NCI-H2029 (cell line): ENCODE measurements around the gene MARS2.
"Not testable (repeated sequence)": the region's sequence is repeated elsewhere in the genome, so short reads cannot be mapped to it uniquely, and the experiment has no call there.

Source experiments
- DNase-seq: peaks from one replicate; lab custom pipeline; 2025; lab: John Stamatoyannopoulos, UW

The MARS2 gene

GRCh38 chr2:197705121-197705911 lies at the start of gene MARS2:
Gene MARS2 (plus strand): TSS chr2:197705369. CDS start chr2:197705406, 37 bp downstream.
- peak; percentile 87 for DNase-seq

GRCh38 chr2:197657562-197657961 lies 47.6 kb upstream of the MARS2 start:
- no peak for DNase-seq

DNA sequence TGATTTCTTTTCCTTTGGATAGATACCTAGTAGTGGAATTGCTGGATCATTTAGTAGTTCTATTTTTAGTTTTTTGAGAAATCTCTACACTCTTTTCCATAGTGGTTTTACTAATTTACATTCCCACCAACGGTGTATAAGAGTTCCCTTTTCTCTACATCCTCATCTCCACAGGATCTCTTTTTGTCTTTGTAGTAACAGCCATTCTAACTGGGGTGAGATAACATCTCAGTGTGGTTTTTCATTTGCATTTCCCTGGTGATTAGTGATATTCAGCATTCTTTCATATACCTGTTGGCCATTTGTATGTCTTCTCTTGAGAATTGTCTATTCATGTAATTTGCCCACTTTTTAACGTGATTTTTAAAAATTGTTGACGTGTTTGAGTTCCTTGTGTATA lies 43.5 kb upstream of the MARS2 start:
- DNase-seq, result no peak

- no peak for DNase-seq
These were observed 38.9 kb upstream of the MARS2 start for GRCh38 chr2:197666277-197666676.

GRCh38 chr2:197668296-197668695 lies 36.9 kb upstream of the MARS2 start:
- DNase-seq, result no peak

GRCh38 chr2:197669077-197669476 lies 36.1 kb upstream of the MARS2 start:
- DNase-seq, result no peak

DNA sequence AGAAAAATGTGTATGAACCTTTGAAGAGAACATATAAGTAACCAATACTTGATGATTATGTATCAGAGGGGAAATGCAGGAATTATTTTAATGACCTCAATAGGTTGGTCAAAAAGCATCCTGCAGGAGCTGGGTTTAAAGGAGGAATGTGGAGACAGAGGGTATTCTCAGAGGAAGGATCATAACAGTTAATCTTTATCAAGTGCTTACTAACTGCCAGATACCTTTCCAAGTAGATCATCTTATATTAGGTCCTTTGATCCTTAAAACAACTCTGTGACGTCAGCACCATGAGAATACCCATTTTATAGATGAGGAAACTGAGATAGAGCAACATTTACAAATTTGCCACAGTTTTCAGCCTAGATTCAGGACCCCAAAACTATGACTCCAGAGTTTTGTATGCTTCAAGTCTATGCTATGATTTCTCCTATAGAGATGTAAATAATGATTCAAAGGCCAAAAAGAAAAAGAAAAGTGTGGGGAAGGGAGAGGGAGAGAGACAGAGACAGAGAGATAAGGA lies 32.7 kb upstream of the MARS2 start:
- no peak for DNase-seq

DNA sequence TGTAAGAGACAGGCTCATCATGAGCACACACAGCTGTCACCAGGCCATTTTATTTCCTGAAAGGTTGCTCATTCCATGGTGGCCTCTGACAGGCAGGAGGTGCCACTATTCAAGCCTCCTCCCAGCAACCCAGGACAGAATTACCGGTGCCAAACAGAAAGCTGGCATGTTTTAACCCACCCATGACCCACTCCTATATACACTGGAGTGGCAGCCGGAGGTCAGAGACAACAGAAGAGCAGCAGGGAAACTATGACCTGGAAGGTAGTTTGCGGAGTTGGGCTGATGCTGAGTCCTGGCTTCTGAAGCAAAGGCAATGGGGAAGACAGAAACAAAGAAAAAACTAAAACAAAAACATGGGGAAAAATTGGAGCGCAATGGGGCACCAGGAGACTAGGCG lies 32.1 kb upstream of the MARS2 start:
- no peak for DNase-seq

DNA sequence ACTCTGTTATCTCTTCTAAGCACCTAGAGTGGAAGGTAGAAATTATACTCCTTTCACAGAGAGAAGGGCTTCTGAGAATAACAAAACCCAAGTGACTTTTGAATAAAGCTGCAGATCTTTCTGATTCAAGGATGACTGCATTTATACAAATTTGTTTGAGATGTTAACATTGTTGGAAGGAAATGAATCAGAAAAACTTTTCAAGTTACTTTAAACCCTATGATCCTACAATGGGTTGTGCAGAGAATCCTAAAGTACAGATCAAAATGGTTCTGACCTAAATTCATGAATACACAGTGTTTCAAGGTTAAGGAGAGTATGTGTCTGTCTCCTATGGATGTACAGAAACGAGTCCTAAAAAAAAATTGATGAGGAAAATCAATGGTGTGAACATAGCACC lies 31.6 kb upstream of the MARS2 start:
- no peak for DNase-seq

DNA sequence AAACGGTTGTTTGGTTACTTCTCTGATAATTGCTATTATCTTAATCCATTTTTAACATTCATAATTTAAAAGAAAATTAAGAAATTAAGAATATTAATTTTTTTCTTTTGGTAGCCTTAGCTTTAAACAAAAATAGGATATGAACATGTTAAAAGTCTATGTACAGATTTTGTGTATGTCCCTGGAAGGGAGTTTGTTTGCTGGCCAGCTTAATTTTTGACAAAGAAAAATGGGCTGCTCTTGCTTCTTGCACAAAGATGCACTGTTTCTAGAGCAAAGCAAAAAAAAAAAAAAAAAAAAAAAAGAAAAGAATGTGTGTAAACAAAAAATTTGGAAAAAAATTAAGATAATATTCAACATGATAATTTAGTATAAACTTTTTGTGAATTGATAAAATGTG lies 31.1 kb upstream of the MARS2 start:
- no peak for DNase-seq

- DNase-seq, result no peak
These were observed 30.6 kb upstream of the MARS2 start for GRCh38 chr2:197674591-197674990.

- DNase-seq, result no peak
These were observed 29.9 kb upstream of the MARS2 start, which contains the start of gene RFTN2 for GRCh38 chr2:197675246-197675645. Gene RFTN2 (minus strand): TSS chr2:197675587. CDS start chr2:197675458, 129 bp downstream.

DNA sequence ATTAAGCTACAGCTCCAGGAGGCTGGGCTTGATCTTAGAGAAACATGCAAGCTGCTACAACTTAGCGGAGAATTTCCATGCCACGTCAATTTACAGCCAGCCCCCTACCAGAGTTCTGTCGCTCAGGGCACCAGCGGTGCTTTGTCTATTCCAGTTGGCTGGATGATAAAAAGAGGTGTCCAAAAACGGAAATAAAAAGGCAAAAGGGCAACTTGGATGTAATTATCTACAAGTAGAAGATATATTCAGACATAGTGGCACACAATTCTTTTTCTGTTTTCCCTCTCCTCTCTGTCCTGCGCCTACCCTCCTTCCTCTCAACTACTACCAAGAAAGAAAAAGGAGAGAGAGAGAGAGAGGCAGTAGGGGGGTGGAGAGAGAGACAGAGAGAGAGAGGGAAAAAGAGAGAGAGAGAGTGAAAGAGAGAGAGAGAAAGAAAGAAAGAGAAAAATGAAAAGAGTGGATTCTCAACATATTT lies 29.4 kb upstream of the MARS2 start:
- DNase-seq, result no peak

DNA sequence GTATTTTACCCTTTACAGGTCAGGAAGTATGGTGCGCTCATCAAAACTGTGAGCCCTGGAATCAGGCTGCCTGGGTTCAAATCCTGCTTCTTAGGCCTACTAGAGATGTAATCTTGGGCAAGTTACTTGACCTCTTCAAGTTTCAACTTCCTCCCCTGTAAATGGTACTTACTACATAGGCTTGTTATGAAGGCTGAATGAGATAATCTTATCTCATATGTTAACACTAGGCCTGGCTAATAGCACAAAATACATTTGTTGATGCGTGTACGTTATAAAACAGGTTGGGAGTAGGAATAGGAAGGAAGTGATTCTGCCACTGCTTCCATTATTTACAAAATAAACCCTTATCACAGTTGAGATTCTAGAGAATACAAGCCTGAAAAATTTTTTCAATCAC lies 28.1 kb upstream of the MARS2 start:
- no peak for DNase-seq

GRCh38 chr2:197677483-197677882 lies 27.7 kb upstream of the MARS2 start:
- DNase-seq, result no peak

DNA sequence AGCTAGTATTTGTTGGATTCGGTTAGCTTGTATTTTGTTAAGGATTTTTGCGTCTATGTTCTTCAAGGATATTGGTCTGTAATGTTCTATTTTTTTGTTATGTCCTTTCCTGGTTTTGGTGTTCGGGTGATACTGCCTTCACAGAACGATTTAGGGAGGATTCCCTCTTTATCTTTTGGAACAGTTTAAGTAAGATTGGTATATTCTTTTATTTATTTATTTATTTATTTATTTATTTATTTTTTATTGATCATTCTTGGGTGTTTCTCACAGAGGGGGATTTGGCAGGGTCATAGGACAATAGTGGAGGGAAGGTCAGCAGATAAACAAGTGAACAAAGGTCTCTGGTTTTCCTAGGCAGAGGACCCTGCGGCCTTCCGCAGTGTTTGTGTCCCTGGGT lies 10.0 kb upstream of the MARS2 start:
- DNase-seq, result not testable (repeated sequence)

GRCh38 chr2:197695971-197696370 lies 9.2 kb upstream of the MARS2 start:
- not testable (repeated sequence) for DNase-seq

DNA sequence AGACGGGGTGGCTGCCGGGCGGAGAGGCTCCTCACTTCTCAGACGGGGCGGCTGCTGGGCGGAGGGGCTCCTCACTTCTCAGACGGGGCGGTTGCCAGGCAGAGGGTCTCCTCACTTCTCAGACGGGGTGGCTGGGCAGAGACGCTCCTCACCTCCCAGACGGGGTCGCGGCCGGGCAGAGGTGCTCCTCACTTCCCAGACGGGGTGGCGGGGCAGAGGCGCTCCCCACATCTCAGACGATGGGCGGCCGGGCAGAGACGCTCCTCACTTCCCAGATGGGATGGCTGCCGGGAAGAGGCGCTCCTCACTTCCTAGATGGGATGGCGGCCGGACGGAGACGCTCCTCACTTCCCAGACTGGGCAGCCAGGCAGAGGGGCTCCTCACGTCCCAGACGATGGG lies 8.6 kb upstream of the MARS2 start:
- DNase-seq, result not testable (repeated sequence)

- not testable (repeated sequence) for DNase-seq
These were observed 5.4 kb upstream of the MARS2 start for GRCh38 chr2:197699724-197700123.

- no peak for DNase-seq
These were observed 4.2 kb upstream of the MARS2 start for GRCh38 chr2:197700960-197701359.

- no peak for DNase-seq
These were observed 592 bp upstream of the MARS2 start for GRCh38 chr2:197704434-197705120.

DNA sequence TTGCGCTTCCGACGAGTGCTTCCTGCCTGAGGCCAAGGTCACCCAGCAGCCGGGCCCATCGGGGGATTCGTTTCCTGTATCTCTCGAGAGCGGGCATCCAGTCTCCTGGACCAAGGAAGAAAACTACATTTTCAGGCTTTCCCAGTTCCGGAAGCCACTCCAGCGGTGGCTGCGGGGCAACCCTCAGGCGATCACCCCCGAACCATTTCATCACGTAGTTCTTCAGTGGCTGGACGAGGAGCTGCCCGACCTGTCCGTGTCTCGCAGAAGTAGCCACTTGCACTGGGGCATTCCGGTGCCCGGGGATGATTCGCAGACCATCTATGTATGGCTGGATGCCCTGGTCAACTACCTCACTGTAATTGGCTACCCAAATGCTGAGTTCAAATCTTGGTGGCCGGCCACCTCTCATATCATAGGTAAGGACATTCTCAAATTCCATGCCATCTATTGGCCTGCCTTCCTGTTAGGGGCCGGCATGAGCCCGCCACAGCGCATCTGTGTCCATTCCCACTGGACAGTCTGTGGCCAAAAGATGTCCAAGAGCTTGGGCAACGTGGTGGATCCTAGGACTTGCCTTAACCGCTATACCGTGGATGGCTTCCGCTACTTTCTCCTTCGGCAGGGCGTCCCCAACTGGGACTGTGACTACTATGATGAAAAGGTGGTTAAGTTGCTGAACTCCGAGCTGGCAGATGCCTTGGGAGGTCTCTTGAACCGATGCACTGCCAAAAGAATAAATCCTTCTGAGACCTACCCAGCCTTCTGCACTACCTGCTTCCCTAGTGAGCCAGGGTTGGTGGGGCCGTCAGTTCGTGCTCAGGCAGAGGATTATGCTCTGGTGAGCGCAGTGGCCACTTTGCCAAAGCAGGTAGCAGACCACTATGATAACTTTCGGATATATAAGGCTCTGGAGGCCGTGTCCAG lies 1.0 kb downstream of the MARS2 start:
- no peak for DNase-seq
